ENCODE measurements around the gene NOM1.
"Not testable (repeated sequence)": the region's sequence is repeated elsewhere in the genome, so short reads cannot be mapped to it uniquely, and the experiment has no call there.

The NOM1 gene, protein sequence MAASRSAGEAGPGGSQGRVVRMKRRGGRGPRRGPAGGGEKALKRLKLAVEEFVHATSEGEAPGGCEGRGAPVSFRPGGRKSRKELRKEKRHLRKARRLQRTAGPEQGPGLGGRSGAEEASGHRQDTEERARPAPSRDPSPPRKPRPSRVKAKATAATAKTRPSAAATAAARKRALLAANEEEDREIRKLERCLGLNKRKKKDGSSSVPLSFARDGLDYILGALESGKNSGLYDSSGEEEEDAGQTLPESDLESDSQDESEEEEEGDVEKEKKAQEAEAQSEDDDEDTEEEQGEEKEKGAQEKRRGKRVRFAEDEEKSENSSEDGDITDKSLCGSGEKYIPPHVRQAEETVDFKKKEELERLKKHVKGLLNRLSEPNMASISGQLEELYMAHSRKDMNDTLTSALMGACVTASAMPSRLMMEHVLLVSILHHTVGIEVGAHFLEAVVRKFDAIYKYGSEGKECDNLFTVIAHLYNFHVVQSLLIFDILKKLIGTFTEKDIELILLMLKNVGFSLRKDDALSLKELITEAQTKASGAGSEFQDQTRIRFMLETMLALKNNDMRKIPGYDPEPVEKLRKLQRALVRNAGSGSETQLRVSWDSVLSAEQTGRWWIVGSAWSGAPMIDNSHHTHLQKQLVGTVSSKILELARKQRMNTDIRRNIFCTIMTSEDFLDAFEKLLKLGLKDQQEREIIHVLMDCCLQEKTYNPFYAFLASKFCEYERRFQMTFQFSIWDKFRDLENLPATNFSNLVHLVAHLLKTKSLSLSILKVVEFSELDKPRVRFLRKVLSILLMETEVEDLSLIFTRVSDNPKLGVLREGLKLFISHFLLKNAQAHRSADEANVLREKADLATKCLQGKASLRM

GRCh38 chr7:156949541-156950380, at the start of gene NOM1:
TSS of gene NOM1 (plus strand) at chr7:156949712. CDS start at chr7:156949738, 26 bp downstream.
- H3K27me3 ChIP-seq (ENCODE audit: low read depth, low read length), result no peaks in the 10 kb centered on the region
- peaks cover 17 to 23% of the 10 kb centered on the region in 2 donors for H3K36me3 ChIP-seq (ENCODE audit: control insufficient read depth in 1 of 2, insufficient read depth in 2 of 2, low read length in 2 of 2)
- H3K9me3 ChIP-seq (ENCODE audit: control insufficient read depth in 1 of 2, low read length in 2 of 2), result no peaks in the 10 kb centered on the region
- peak within 1 kb of the TSS; percentile 93 to 100 for H3K4me3 ChIP-seq (ENCODE audit: low read depth in 1 of 2, low read length in 2 of 2)
- no peak within 1 kb of the TSS for H3K27ac ChIP-seq (ENCODE audit: low read length)
- H3K4me1 ChIP-seq (ENCODE audit: control insufficient read depth in 1 of 2, insufficient read depth in 2 of 2, low read length in 2 of 2), result peaks cover 8 to 31% of the 10 kb centered on the region in 2 donors

- not testable (repeated sequence) for H3K9me3 ChIP-seq (ENCODE audit: control insufficient read depth in 1 of 2, low read length in 2 of 2); H3K4me3 ChIP-seq (ENCODE audit: low read depth in 1 of 2, low read length in 2 of 2); H3K27ac ChIP-seq (ENCODE audit: low read length); H3K4me1 ChIP-seq (ENCODE audit: control insufficient read depth in 1 of 2, insufficient read depth in 2 of 2, low read length in 2 of 2); H3K36me3 ChIP-seq (ENCODE audit: control insufficient read depth in 1 of 2, insufficient read depth in 2 of 2, low read length in 2 of 2); H3K27me3 ChIP-seq (ENCODE audit: low read depth, low read length)
Measured at GRCh38 chr7:156900093-156900492, 49.4 kb upstream of the NOM1 start.

DNA sequence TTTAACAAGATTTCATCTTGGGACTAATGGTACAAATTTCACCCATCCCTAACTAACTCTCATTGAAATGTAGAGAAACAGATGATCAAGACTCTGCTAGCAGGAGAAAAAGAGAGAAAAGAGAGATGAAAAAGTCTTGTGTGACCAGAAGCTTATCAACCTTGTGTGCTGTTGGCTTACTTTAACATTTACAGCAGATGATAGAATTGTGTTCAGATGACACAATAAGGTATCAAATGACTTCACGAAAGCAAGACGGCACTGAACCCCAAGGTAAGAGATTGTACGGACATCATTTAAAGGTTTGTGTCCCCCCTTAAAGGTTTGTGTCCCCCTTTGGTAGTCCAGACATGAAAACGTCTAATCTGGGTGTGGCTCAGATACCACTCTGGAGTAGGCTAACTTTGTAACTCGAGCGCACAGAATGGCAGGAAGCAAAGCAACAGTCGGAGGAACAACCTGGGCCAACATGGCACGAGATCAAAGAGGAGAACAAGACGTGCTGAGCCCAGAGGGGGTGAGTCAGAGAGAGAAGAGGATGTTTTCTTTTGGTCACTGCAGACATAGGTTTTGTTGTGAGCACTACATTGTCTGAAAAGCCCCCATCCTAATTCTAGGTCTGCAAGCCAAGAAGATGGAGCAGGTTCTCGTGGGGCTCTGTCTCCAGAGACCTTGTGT, 46.1 kb upstream of the NOM1 start:
- Histone ChIP-seq H3K4me1 (ENCODE audit: control insufficient read depth in 1 of 2, insufficient read depth in 2 of 2, low read length in 2 of 2) (no peaks in the 10 kb centered on the region), H3K9me3 (ENCODE audit: control insufficient read depth in 1 of 2, low read length in 2 of 2) (no peaks in the 10 kb centered on the region), H3K36me3 (ENCODE audit: control insufficient read depth in 1 of 2, insufficient read depth in 2 of 2, low read length in 2 of 2) (no peaks in the 10 kb centered on the region), H3K27ac (ENCODE audit: low read length) (no peak overlapping the region), H3K27me3 (ENCODE audit: low read depth, low read length) (no peaks in the 10 kb centered on the region), H3K4me3 (ENCODE audit: low read depth in 1 of 2, low read length in 2 of 2) (no peak overlapping the region)

GRCh38 chr7:156906200-156906649, 43.3 kb upstream of the NOM1 start:
- no peaks in the 10 kb centered on the region for H3K36me3 ChIP-seq (ENCODE audit: control insufficient read depth in 1 of 2, insufficient read depth in 2 of 2, low read length in 2 of 2)
- no peaks in the 10 kb centered on the region for H3K4me1 ChIP-seq (ENCODE audit: control insufficient read depth in 1 of 2, insufficient read depth in 2 of 2, low read length in 2 of 2)
- no peak overlapping the region for H3K27ac ChIP-seq (ENCODE audit: low read length)
- no peak overlapping the region for H3K4me3 ChIP-seq (ENCODE audit: low read depth in 1 of 2, low read length in 2 of 2)
- no peaks in the 10 kb centered on the region for H3K27me3 ChIP-seq (ENCODE audit: low read depth, low read length)
- no peaks in the 10 kb centered on the region for H3K9me3 ChIP-seq (ENCODE audit: control insufficient read depth in 1 of 2, low read length in 2 of 2)

DNA sequence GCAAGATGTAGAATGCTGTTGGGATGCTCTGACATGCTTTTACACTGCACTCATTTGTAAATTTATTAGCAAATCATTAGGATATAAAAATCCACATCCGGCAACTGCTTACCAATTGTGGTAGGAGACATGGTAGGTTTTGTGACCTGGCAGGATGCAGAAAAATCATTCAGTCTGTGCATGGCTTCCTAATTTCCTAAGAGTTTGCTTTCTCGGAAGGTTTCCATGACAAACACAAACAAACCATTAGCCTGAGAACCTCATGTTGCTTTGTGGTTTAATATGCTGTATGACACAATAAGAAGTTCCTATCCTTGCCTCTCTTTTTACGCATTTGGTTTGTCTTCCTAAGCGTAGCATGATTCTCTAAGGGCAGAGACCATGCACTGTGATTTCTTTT, 41.9 kb upstream of the NOM1 start:
- Histone ChIP-seq H3K27me3 (ENCODE audit: low read depth, low read length) (no peaks in the 10 kb centered on the region), H3K4me3 (ENCODE audit: low read depth in 1 of 2, low read length in 2 of 2) (no peak overlapping the region), H3K4me1 (ENCODE audit: control insufficient read depth in 1 of 2, insufficient read depth in 2 of 2, low read length in 2 of 2) (no peaks in the 10 kb centered on the region), H3K9me3 (ENCODE audit: control insufficient read depth in 1 of 2, low read length in 2 of 2) (no peaks in the 10 kb centered on the region), H3K36me3 (ENCODE audit: control insufficient read depth in 1 of 2, insufficient read depth in 2 of 2, low read length in 2 of 2) (no peaks in the 10 kb centered on the region), H3K27ac (ENCODE audit: low read length) (no peak overlapping the region)

- H3K36me3 ChIP-seq (ENCODE audit: control insufficient read depth in 1 of 2, insufficient read depth in 2 of 2, low read length in 2 of 2); H3K9me3 ChIP-seq (ENCODE audit: control insufficient read depth in 1 of 2, low read length in 2 of 2); H3K4me3 ChIP-seq (ENCODE audit: low read depth in 1 of 2, low read length in 2 of 2); H3K27me3 ChIP-seq (ENCODE audit: low read depth, low read length); H3K27ac ChIP-seq (ENCODE audit: low read length); H3K4me1 ChIP-seq (ENCODE audit: control insufficient read depth in 1 of 2, insufficient read depth in 2 of 2, low read length in 2 of 2): not testable (repeated sequence)
Measured at GRCh38 chr7:156909574-156910252, 39.8 kb upstream of the NOM1 start.

DNA sequence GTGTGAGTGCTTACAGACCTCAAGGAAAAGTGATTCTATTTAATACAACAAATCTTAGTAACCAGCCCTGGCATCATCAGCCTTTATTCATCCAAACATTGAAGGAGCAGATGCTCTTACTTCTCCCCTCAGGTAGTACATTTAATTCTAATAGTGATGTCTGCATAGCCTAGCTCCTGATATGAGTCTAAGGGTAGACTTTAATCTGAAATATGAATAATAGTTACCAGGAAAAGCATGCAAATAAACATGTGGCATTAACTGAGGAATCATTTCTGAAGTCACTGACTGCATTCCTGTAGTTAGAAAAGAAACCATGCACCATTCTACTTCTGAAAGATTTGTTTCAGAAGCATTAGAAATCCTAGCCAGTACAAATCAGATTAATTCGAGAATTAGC, 30.9 kb upstream of the NOM1 start:
- no peaks in the 10 kb centered on the region for H3K9me3 ChIP-seq (ENCODE audit: control insufficient read depth in 1 of 2, low read length in 2 of 2)
- no peaks in the 10 kb centered on the region for H3K36me3 ChIP-seq (ENCODE audit: control insufficient read depth in 1 of 2, insufficient read depth in 2 of 2, low read length in 2 of 2)
- no peak overlapping the region for H3K4me3 ChIP-seq (ENCODE audit: low read depth in 1 of 2, low read length in 2 of 2)
- no peak overlapping the region for H3K27ac ChIP-seq (ENCODE audit: low read length)
- H3K27me3 ChIP-seq (ENCODE audit: low read depth, low read length), result no peaks in the 10 kb centered on the region
- no peaks in the 10 kb centered on the region for H3K4me1 ChIP-seq (ENCODE audit: control insufficient read depth in 1 of 2, insufficient read depth in 2 of 2, low read length in 2 of 2)

DNA sequence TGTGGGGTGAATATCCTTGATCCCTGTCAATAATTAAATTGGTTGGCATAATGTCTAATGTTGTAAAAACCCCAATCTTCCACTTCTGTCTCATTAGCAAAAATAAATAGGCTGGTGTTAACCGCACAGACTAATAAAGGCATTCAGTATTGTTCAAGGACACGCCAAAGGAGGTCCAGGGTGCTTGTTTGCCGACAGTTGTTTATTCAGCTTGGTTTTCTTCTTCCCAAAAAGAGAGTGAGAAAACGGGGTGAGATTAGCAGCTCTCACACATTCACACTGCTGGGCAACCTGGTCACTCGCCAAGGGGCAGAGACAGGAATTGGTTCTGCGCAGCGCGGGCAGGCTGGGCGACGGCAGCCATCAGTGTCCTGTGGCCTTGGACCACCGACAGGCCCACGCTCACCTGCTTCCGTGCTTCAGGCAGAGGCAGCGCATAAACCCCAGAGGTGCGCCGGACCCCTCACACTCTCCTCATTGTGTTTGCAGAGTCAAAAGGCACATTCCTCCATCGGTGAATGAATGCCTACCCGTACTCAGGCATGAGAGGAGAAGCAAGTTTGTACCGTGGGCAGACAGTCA, 30.3 kb upstream of the NOM1 start:
- H3K27ac ChIP-seq (ENCODE audit: low read length), result no peak overlapping the region
- no peaks in the 10 kb centered on the region for H3K4me1 ChIP-seq (ENCODE audit: control insufficient read depth in 1 of 2, insufficient read depth in 2 of 2, low read length in 2 of 2)
- H3K36me3 ChIP-seq (ENCODE audit: control insufficient read depth in 1 of 2, insufficient read depth in 2 of 2, low read length in 2 of 2), result no peaks in the 10 kb centered on the region
- no peaks in the 10 kb centered on the region for H3K27me3 ChIP-seq (ENCODE audit: low read depth, low read length)
- H3K9me3 ChIP-seq (ENCODE audit: control insufficient read depth in 1 of 2, low read length in 2 of 2), result no peaks in the 10 kb centered on the region
- no peak overlapping the region for H3K4me3 ChIP-seq (ENCODE audit: low read depth in 1 of 2, low read length in 2 of 2)

DNA sequence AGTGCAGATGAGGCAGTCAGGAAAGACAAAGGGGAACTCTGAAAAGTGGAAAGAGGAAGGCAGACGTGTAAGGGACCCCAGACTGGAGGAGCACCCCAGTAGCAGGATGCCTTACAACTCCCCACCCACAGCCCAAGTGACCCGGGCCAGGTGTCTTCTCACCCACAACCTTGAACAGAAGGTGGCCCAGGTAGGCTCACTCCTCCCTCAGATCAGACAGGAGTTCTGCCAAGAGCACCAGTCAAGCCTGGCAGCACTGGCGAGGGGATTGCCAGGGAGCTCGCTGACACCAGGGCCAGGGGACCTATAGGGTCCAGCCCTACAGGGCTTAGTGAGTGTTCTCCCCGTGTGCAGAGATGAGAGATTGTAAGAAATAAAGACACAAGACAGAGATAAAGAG, 29.4 kb upstream of the NOM1 start:
- H3K4me3 ChIP-seq (ENCODE audit: low read depth in 1 of 2, low read length in 2 of 2), result no peak overlapping the region
- no peaks in the 10 kb centered on the region for H3K36me3 ChIP-seq (ENCODE audit: control insufficient read depth in 1 of 2, insufficient read depth in 2 of 2, low read length in 2 of 2)
- H3K4me1 ChIP-seq (ENCODE audit: control insufficient read depth in 1 of 2, insufficient read depth in 2 of 2, low read length in 2 of 2), result no peaks in the 10 kb centered on the region
- no peaks in the 10 kb centered on the region for H3K9me3 ChIP-seq (ENCODE audit: control insufficient read depth in 1 of 2, low read length in 2 of 2)
- H3K27me3 ChIP-seq (ENCODE audit: low read depth, low read length), result no peaks in the 10 kb centered on the region
- H3K27ac ChIP-seq (ENCODE audit: low read length), result no peak overlapping the region

Measured in muscle layer of duodenum (tissue), 2 donors.